Measurements from ENCODE around the gene SYP.

SYP gene

GRCh38 chrX:49220100-49220499, 20.1 kb upstream of the SYP start:
- DNase-seq, result no peak

GRCh38 chrX:49214996-49215526, 15.1 kb upstream of the SYP start:
- no peak for DNase-seq

- DNase-seq, result no peak
These were observed 14.4 kb upstream of the SYP start for GRCh38 chrX:49214416-49214815.

- DNase-seq, result no peak
These were observed 12.9 kb upstream of the SYP start for GRCh38 chrX:49212861-49213260.

GRCh38 chrX:49212209-49212608, 12.2 kb upstream of the SYP start:
- no peak for DNase-seq

- no peak for DNase-seq
These were observed 11.1 kb upstream of the SYP start for GRCh38 chrX:49211074-49211473.

GRCh38 chrX:49210406-49210805, 10.4 kb upstream of the SYP start:
- no peak for DNase-seq

- peak; percentile 8 for DNase-seq
These were observed 9.7 kb upstream of the SYP start for GRCh38 chrX:49209434-49210251.

- DNase-seq, result no peak
These were observed 8.4 kb upstream of the SYP start for GRCh38 chrX:49208399-49208798.

- DNase-seq, result no peak
These were observed 6.5 kb upstream of the SYP start for GRCh38 chrX:49206543-49206942.

- no peak for DNase-seq
These were observed 5.5 kb upstream of the SYP start for GRCh38 chrX:49205443-49205842.

GRCh38 chrX:49204709-49205108, 4.7 kb upstream of the SYP start:
- no peak for DNase-seq

- DNase-seq, result no peak
These were observed 4.0 kb upstream of the SYP start for GRCh38 chrX:49204017-49204416.

GRCh38 chrX:49203536-49203935, 3.5 kb upstream of the SYP start:
- DNase-seq, result no peak

GRCh38 chrX:49202022-49202421, 2.0 kb upstream of the SYP start:
- no peak for DNase-seq

GRCh38 chrX:49199315-49199595, 738 bp downstream of the SYP start:
- no peak for DNase-seq

- DNase-seq, result no peak
These were observed 1.3 kb downstream of the SYP start for GRCh38 chrX:49198540-49199314.

GRCh38 chrX:49197543-49198087, 2.4 kb downstream of the SYP start:
- no peak for DNase-seq

GRCh38 chrX:49193542-49193964, 6.4 kb downstream of the SYP start:
- no peak for DNase-seq

GRCh38 chrX:49192722-49193328, 7.2 kb downstream of the SYP start:
- DNase-seq, result no peak

- DNase-seq, result no peak
These were observed 8.4 kb downstream of the SYP start for GRCh38 chrX:49191574-49192011.

- peak; percentile 100 for DNase-seq
These were observed 9.0 kb downstream of the SYP start for GRCh38 chrX:49190821-49191573.
